SU-DHL-6 (cell line): ENCODE results near the gene FCHO1.

ENCODE experiments used
- CTCF ChIP-seq: fragments of 200-600 bp; sonication (generic); IDR thresholded peaks from one replicate; pipeline ENCODE4 v1.5.1; 2017; ENCODE audit warnings: antibody characterized with exemption, mild to moderate bottlenecking, low read length, moderate library complexity; ENCODE audit not compliant: insufficient read depth, poor library complexity, severe bottlenecking
- EZH2phosphoT487 ChIP-seq: fragments of 200-600 bp; sonication (generic), shearing (Covaris generic); conservative IDR thresholded peaks from 2 replicates; pipeline ENCODE4 v1.6.1; 2018; ENCODE audit warnings: mild to moderate bottlenecking, antibody characterized with exemption, low read length, moderate library complexity, mixed read lengths

DNA sequence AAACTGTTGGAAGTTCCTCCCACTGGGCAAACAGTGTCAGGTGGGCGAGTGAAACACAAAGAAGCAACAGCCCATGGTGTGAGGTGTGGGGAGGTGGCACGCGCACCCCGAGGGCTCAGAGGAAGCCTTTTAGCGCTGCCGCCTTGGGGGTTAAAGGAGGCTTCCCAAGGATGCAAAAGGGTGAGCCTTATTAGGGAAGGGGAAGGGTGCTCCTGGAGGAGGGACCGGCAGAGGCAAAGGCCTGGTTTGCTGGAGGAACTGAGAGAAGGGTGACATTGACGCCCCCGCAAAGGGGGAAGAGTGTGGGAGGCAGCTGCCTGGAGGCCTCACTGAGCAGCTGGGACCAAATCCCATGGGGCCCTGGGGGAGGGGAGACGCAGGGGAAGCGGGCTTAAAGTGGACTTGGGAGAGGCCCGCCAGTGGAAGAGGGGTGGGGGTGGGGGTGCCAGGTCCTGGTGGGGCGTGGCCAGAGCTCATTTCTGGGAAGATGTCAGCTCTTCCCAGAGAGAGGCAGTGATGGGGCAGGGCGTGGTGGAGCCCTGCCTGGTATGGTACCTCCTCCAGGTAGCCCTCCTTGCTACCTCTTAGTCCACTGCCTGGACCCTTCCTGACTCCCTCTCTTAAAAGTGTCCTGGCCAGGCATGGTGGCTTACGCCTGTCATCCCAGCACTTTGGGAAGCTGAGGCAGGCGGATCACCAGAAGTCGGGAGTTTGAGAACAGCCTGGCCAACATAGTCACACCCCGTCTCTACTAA is 12.0 kb upstream of the FCHO1 start:
- TF ChIP-seq CTCF (no peak), EZH2phosphoT487 (no peak)
